ENCODE data around the gene CKMT2. TPM values are rescaled to one million over a fixed set of nuclear protein-coding genes. Genes with fewer than 3 reads are reported as not detected.

Gene CKMT2
- total RNA-seq, 1 experiment from 2014 or later, result 1.8 TPM

DNA sequence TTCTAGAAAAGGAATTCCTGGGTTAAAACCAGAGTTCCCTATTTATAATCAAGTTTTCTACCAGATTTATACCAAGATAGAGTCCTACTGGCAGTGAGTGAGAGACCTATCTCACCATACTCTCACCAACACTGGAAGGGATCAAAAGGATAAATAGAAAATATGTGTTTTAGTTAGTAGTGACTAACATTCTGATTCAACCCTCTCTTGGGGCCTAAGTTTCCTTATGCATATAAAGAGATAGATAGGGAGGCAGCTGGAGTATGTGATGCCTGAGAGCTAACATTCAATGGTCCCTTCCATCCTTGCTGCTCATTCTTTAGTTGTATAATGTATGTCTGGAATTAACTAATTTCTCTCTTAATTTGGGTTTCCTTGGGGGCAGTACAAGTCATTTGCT lies 32.0 kb downstream of the CKMT2 start:
- H3K4me1 Mint-ChIP-seq, result peaks cover 6% of the 10 kb centered on the region
- TF ChIP-seq, protein P1, sequence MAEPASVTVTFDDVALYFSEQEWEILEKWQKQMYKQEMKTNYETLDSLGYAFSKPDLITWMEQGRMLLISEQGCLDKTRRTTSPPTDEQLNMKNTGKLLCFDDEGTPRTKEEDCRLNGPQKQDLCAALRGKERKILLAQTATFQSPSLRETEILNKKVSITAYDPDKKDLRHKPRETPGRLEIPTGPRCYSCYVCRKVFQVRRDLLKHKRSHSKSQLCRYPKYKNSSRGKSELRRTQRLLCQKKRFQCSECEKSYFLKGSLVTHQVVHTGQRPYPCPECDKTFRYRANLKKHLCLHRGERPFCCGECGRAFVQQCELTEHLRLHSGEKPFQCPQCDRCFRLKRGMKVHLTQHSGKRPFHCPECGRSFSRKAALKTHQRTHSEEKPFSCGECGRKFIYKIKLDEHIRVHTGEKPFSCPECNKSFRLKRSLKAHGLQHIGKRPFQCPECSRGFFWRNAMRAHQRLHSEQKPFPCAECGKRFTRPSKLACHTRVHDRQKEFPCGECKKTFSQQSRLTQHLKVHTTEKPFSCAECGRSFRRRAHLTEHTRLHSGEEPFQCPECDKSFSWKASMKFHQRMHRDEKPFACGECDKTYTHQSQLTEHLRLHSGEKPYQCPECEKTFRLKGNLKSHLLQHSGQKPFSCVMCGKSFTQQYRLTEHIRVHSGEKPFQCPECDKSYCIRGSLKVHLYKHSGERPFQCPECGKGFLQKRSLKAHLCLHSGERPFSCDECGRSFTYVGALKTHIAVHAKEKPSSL (CRISPR knock-in tag; conservative IDR thresholded peaks at IDR 0.05), result no peak
- TF ChIP-seq E2F5 (CRISPR knock-in tag; IDR thresholded peaks at IDR 0.05) (no peak), NFYB (CRISPR knock-in tag; conservative IDR thresholded peaks at IDR 0.05; ENCODE audit: low read depth) (no peak), ZNF423 (CRISPR knock-in tag; IDR thresholded peaks at IDR 0.05) (no peak), FOXP4 (CRISPR knock-in tag; IDR thresholded peaks at IDR 0.05) (no peak), SP1 (CRISPR knock-in tag; conservative IDR thresholded peaks at IDR 0.05) (no peak), ETV6 (CRISPR knock-in tag; IDR thresholded peaks at IDR 0.05) (no peak), CTCF (IDR thresholded peaks at IDR 0.05) (no peak), ZNF138 (CRISPR knock-in tag; conservative IDR thresholded peaks at IDR 0.05) (no peak), ZBTB43 (CRISPR knock-in tag; IDR thresholded peaks at IDR 0.05) (no peak)
- TF ChIP-seq, protein P2, sequence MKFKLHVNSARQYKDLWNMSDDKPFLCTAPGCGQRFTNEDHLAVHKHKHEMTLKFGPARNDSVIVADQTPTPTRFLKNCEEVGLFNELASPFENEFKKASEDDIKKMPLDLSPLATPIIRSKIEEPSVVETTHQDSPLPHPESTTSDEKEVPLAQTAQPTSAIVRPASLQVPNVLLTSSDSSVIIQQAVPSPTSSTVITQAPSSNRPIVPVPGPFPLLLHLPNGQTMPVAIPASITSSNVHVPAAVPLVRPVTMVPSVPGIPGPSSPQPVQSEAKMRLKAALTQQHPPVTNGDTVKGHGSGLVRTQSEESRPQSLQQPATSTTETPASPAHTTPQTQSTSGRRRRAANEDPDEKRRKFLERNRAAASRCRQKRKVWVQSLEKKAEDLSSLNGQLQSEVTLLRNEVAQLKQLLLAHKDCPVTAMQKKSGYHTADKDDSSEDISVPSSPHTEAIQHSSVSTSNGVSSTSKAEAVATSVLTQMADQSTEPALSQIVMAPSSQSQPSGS (CRISPR knock-in tag; IDR thresholded peaks at IDR 0.05; ENCODE audit: borderline replicate concordance, low read depth), result no peak
- TF ChIP-seq, protein P3, sequence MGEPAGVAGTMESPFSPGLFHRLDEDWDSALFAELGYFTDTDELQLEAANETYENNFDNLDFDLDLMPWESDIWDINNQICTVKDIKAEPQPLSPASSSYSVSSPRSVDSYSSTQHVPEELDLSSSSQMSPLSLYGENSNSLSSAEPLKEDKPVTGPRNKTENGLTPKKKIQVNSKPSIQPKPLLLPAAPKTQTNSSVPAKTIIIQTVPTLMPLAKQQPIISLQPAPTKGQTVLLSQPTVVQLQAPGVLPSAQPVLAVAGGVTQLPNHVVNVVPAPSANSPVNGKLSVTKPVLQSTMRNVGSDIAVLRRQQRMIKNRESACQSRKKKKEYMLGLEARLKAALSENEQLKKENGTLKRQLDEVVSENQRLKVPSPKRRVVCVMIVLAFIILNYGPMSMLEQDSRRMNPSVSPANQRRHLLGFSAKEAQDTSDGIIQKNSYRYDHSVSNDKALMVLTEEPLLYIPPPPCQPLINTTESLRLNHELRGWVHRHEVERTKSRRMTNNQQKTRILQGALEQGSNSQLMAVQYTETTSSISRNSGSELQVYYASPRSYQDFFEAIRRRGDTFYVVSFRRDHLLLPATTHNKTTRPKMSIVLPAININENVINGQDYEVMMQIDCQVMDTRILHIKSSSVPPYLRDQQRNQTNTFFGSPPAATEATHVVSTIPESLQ (CRISPR knock-in tag; IDR thresholded peaks at IDR 0.05), result no peak
- TF ChIP-seq, protein P4, sequence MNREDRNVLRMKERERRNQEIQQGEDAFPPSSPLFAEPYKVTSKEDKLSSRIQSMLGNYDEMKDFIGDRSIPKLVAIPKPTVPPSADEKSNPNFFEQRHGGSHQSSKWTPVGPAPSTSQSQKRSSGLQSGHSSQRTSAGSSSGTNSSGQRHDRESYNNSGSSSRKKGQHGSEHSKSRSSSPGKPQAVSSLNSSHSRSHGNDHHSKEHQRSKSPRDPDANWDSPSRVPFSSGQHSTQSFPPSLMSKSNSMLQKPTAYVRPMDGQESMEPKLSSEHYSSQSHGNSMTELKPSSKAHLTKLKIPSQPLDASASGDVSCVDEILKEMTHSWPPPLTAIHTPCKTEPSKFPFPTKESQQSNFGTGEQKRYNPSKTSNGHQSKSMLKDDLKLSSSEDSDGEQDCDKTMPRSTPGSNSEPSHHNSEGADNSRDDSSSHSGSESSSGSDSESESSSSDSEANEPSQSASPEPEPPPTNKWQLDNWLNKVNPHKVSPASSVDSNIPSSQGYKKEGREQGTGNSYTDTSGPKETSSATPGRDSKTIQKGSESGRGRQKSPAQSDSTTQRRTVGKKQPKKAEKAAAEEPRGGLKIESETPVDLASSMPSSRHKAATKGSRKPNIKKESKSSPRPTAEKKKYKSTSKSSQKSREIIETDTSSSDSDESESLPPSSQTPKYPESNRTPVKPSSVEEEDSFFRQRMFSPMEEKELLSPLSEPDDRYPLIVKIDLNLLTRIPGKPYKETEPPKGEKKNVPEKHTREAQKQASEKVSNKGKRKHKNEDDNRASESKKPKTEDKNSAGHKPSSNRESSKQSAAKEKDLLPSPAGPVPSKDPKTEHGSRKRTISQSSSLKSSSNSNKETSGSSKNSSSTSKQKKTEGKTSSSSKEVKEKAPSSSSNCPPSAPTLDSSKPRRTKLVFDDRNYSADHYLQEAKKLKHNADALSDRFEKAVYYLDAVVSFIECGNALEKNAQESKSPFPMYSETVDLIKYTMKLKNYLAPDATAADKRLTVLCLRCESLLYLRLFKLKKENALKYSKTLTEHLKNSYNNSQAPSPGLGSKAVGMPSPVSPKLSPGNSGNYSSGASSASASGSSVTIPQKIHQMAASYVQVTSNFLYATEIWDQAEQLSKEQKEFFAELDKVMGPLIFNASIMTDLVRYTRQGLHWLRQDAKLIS (CRISPR knock-in tag; IDR thresholded peaks at IDR 0.05; ENCODE audit: borderline replicate concordance), result no peak
- no peaks in the 10 kb centered on the region for H3K27me3 Mint-ChIP-seq (ENCODE audit: low read depth)
- ATAC-seq (no peak), DNase-seq (ENCODE audit: low spot score) (no peak)
- CTCF ChIA-PET, result no interaction called here
- no peak overlapping the region for H3K4me3 Mint-ChIP-seq
- no peak overlapping the region for H3K27ac Mint-ChIP-seq
- H3K9me3 Mint-ChIP-seq, result peaks cover 24% of the 10 kb centered on the region
- peaks cover 31% of the 10 kb centered on the region for H3K36me3 Mint-ChIP-seq
- POLR2A ChIA-PET, result interaction anchor here (0.5 kb wide), 1 partner anchor 333 kb away, joined by 6 read pairs; no protein-coding TSS in a partner anchor

Measured in WTC11 (cell line).